ENCODE measurements around the gene PROC. TPM values are rescaled to one million over a fixed set of nuclear protein-coding genes. Genes with fewer than 3 reads are reported as not detected.

The PROC gene
- total and polyA plus RNA-seq, 2 of the 8 experiments (the other 6 are each of a cell fraction or from before 2014, with no cell fraction given), result 1.5 to 1.6 TPM

DNA sequence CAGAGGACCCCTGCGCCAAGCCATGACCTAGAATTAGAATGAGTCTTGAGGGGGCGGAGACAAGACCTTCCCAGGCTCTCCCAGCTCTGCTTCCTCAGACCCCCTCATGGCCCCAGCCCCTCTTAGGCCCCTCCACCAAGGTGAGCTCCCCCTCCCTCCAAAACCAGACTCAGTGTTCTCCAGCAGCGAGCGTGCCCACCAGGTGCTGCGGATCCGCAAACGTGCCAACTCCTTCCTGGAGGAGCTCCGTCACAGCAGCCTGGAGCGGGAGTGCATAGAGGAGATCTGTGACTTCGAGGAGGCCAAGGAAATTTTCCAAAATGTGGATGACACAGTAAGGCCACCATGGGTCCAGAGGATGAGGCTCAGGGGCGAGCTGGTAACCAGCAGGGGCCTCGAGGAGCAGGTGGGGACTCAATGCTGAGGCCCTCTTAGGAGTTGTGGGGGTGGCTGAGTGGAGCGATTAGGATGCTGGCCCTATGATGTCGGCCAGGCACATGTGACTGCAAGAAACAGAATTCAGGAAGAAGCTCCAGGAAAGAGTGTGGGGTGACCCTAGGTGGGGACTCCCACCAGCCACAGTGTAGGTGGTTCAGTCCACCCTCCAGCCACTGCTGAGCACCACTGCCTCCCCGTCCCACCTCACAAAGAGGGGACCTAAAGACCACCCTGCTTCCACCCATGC, 3.0 kb downstream of the PROC start:
- H3K79me1 ChIP-seq (ENCODE audit: low read depth, low read length), result no peaks in the 10 kb centered on the region
- peak overlapping the region; percentile 85; the same call in 1 of the 2 replicates for H2BK12ac ChIP-seq (ENCODE audit: low read depth, low read length)
- H3K4me3 ChIP-seq (ENCODE audit: extremely low read depth in 1 of 4, insufficient read depth in 2 of 4, low read depth in 3 of 4, low read length in 4 of 4), result no peak overlapping the region
- no peak overlapping the region for H3K9ac ChIP-seq (replicated peaks in 1 of 4; ENCODE audit: extremely low read depth in 1 of 4, low read depth in 3 of 4, low read length in 3 of 4)
- H3K36me3 ChIP-seq (ENCODE audit: control insufficient read depth in 2 of 4, insufficient read depth in 4 of 4, low read length in 3 of 4), result no peaks in the 10 kb centered on the region
- H4K20me1 ChIP-seq (replicated peaks in 1 of 2; ENCODE audit: control insufficient read depth in 1 of 2, insufficient read depth in 2 of 2, low read length in 2 of 2), result peaks cover 0 to 2% of the 10 kb centered on the region in 2 experiments
- no peak for TF ChIP-seq KDM1A (IDR thresholded peaks at IDR 0.05; ENCODE audit: borderline replicate concordance, low read length)
- no peak for TF ChIP-seq FOSL1 (IDR thresholded peaks at IDR 0.05; ENCODE audit: insufficient read depth, low read depth, low read length)
- TF ChIP-seq GTF2F1 (IDR thresholded peaks at IDR 0.05; ENCODE audit: borderline replicate concordance, low read depth, low read length), result no peak
- TF ChIP-seq RNF2 (IDR thresholded peaks at IDR 0.05; ENCODE audit: borderline replicate concordance, low read depth, low read length, missing control alignments, poor library complexity, severe bottlenecking), result no peak
- no peak for TF ChIP-seq CHD1 (IDR thresholded peaks at IDR 0.05; ENCODE audit: low read depth, low read length)
- TF ChIP-seq EP300 (IDR thresholded peaks at IDR 0.05; ENCODE audit: borderline replicate concordance in 1 of 2, low read depth in 2 of 2, low read length in 2 of 2), result no peak
- H4K8ac ChIP-seq (ENCODE audit: extremely low read depth, insufficient read depth, low read length), result no peak overlapping the region; the same call in 1 of the 2 replicates
- no peak overlapping the region for H3K56ac ChIP-seq (replicated peaks; ENCODE audit: insufficient read length, low read depth, low read length)
- no peak overlapping the region for H4K5ac ChIP-seq (ENCODE audit: insufficient read length, low read depth, low read length)
- no peaks in the 10 kb centered on the region for H3K9me3 ChIP-seq (ENCODE audit: insufficient read depth in 2 of 2, low read depth in 1 of 2, low read length in 1 of 2)
- H2BK20ac ChIP-seq (ENCODE audit: low read length), result no peak overlapping the region
- ChIA-PET CTCF (ENCODE audit: partially characterized antibody) (interaction anchor here (0.8 to 3.7 kb wide), 5 partner anchors 9 to 170 kb away, joined by 3 to 22 read pairs (median 5); no protein-coding TSS in a partner anchor), POLR2A (ENCODE audit: partially characterized antibody) (interaction anchor here (1.2 to 1.4 kb wide), 3 partner anchors 12 to 105 kb away, joined by 3 to 4 read pairs (median 3); partner anchors contain the start of gene IWS1)
- H3K4me1 ChIP-seq (replicated peaks in 1 of 4; ENCODE audit: control insufficient read depth in 3 of 4, insufficient read depth in 4 of 4, low read length in 3 of 4), result peaks cover 0 to 13% (median 5%) of the 10 kb centered on the region in 4 experiments; a peak in 5 of 7 replicates
- 86% methylated on average over 15 of the region's 15 CpGs; no CpG with 5 or more reads in 1 of the 2 experiments for WGBS, 2 experiments (ENCODE audit: extremely low coverage in 1 of 2, insufficient coverage in 1 of 2, insufficient read length in 1 of 2, insufficient replicate concordance in 2 of 2, low coverage in 1 of 2, low lambda C conversion rate in 2 of 2, missing lambda C conversion rate in 1 of 2)
- H3K27ac ChIP-seq (ENCODE audit: low read depth, low read length), result no peak overlapping the region
- H2BK120ac ChIP-seq (replicated peaks; ENCODE audit: low read depth, low read length), result peak overlapping the region; percentile 65
- no peak overlapping the region for H3K18ac ChIP-seq (ENCODE audit: extremely low read depth, low read length)
- no peaks in the 10 kb centered on the region for H3K79me2 ChIP-seq (ENCODE audit: control insufficient read depth in 1 of 2, insufficient read depth in 2 of 2, low read length in 2 of 2)
- no peak overlapping the region for H2BK5ac ChIP-seq (ENCODE audit: low read depth, low read length)
- H4K91ac ChIP-seq (replicated peaks; ENCODE audit: insufficient read length, low read length), result no peak overlapping the region
- peaks cover 1 to 46% (median 40%) of the 10 kb centered on the region in 4 experiments for H3K27me3 ChIP-seq (replicated peaks in 1 of 4; ENCODE audit: control insufficient read depth in 3 of 4, extremely low read depth in 1 of 4, insufficient read depth in 3 of 4, low read length in 3 of 4)
- no peak overlapping the region for H3K14ac ChIP-seq (ENCODE audit: insufficient read length)
- H2BK15ac ChIP-seq (ENCODE audit: low read length), result peak overlapping the region; percentile 98
- H2AFZ ChIP-seq (ENCODE audit: low read length), result no peak overlapping the region
- H3K23me2 ChIP-seq (ENCODE audit: low read depth, low read length), result peaks cover 12% of the 10 kb centered on the region
- no peak overlapping the region for H3K4ac ChIP-seq (replicated peaks; ENCODE audit: insufficient read length, low read depth, low read length)
- H3K4me2 ChIP-seq (ENCODE audit: insufficient read depth in 1 of 2, low read depth in 2 of 2, low read length in 2 of 2), result no peak overlapping the region
- no peak overlapping the region for H2AK5ac ChIP-seq (ENCODE audit: low read depth, low read length)
- FAIRE-seq (no peak), DNase-seq (ENCODE audit: low read depth in 1 of 2, low spot score in 2 of 2) (peak in 1 of 2 experiments; percentile 43)
- H3K23ac ChIP-seq (ENCODE audit: insufficient read length), result no peak overlapping the region
